ENCODE data around the gene NUDT1. TPM values are rescaled to one million over a fixed set of nuclear protein-coding genes. Genes with fewer than 3 reads are reported as not detected.

The NUDT1 gene
- total and polyA plus RNA-seq, 2 experiments from 2014 or later: 54.5 to 163 TPM

GRCh38 chr7:2219136-2219535 is 22.9 kb upstream of the NUDT1 start:
- Mint-ChIP-seq H3K9me3 (no peaks in the 10 kb centered on the region), H3K27ac (no peak overlapping the region), H3K4me3 (no peak overlapping the region), H3K4me1 (no peaks in the 10 kb centered on the region), H3K27me3 (ENCODE audit: insufficient read depth, low read depth, poor library complexity) (peaks cover 10% of the 10 kb centered on the region), H3K36me3 (ENCODE audit: low read depth) (peaks cover 70% of the 10 kb centered on the region)
- peaks cover 6% of the 10 kb centered on the region for H4K20me1 ChIP-seq (replicated peaks; ENCODE audit: insufficient read depth)
- DNase-seq (ENCODE audit: low spot score) (no peak), ATAC-seq (no peak)
- no peaks in the 10 kb centered on the region for H3F3A ChIP-seq (replicated peaks; ENCODE audit: low read depth)
- H3K79me2 ChIP-seq (replicated peaks; ENCODE audit: insufficient read depth): peaks cover 28% of the 10 kb centered on the region
- peaks cover 15% of the 10 kb centered on the region; the same call in 1 of the 2 replicates for H3K36me3 ChIP-seq (ENCODE audit: insufficient read depth)
- no peak overlapping the region for H2AFZ ChIP-seq
- H3K27me3 ChIP-seq (ENCODE audit: insufficient read depth): no peaks in the 10 kb centered on the region
- H3K9me2 ChIP-seq (ENCODE audit: insufficient read depth): no peaks in the 10 kb centered on the region
- TF ChIP-seq CTCF (conservative IDR thresholded peaks at IDR 0.05; ENCODE audit: low read depth in 2 of 2) (no peak), CREB1 (CRISPR knock-in tag; IDR thresholded peaks at IDR 0.05; ENCODE audit: low read depth) (no peak), ZNF462 (CRISPR knock-in tag; IDR thresholded peaks at IDR 0.05) (no peak), JUNB (IDR thresholded peaks at IDR 0.05; ENCODE audit: unreplicated experiment) (no peak), ZNF114 (CRISPR knock-in tag; IDR thresholded peaks at IDR 0.05) (no peak), NANOG (IDR thresholded peaks at IDR 0.05; ENCODE audit: borderline replicate concordance) (no peak)
- no peak overlapping the region for H3K27ac ChIP-seq (ENCODE audit: low read depth)
- no peaks in the 10 kb centered on the region for H3K4me1 ChIP-seq (ENCODE audit: insufficient read depth)
- no peak overlapping the region for H3K4me2 ChIP-seq
- no peak overlapping the region for H3K4me3 ChIP-seq

Data from GM23338 (cell line).